VCaP (cell line): Measurements from ENCODE around the gene RPGRIP1.
A peak's percentile ranks its signal among the peaks of the same experiment; 100 is the strongest.

Experiments used
- H3K27ac ChIP-seq: fragments of 450-650 bp; 2 replicates; pipeline ENCODE4 v1.5.1; 2017
- CTCF ChIP-seq: fragments of 450-650 bp; conservative IDR thresholded peaks from 2 replicates; pipeline ENCODE4 v1.5.1; 2017; ENCODE audit warnings: mild to moderate bottlenecking, moderate library complexity

The RPGRIP1 gene

GRCh38 chr14:21309238-21309636 lies 29.4 kb downstream of the RPGRIP1 start:
- TF ChIP-seq CTCF = no peak
- peak overlapping the region; percentile 91 for H3K27ac ChIP-seq

- no peak for TF ChIP-seq CTCF
- no peak overlapping the region for H3K27ac ChIP-seq
These were observed 30.1 kb downstream of the RPGRIP1 start for GRCh38 chr14:21309956-21310355.

GRCh38 chr14:21311614-21312013 lies 31.7 kb downstream of the RPGRIP1 start:
- no peak for TF ChIP-seq CTCF
- no peak overlapping the region for H3K27ac ChIP-seq

GRCh38 chr14:21313512-21313911 lies 33.6 kb downstream of the RPGRIP1 start:
- TF ChIP-seq CTCF = no peak
- H3K27ac ChIP-seq = no peak overlapping the region

GRCh38 chr14:21317398-21317797 lies 37.5 kb downstream of the RPGRIP1 start:
- no peak overlapping the region for H3K27ac ChIP-seq
- no peak for TF ChIP-seq CTCF

- no peak for TF ChIP-seq CTCF
- peak overlapping the region; percentile 44; the same call in 1 of the 2 replicates for H3K27ac ChIP-seq
These were observed 41.0 kb downstream of the RPGRIP1 start for GRCh38 chr14:21320913-21321312.

GRCh38 chr14:21322716-21323115 lies 42.8 kb downstream of the RPGRIP1 start:
- TF ChIP-seq CTCF = no peak

GRCh38 chr14:21326972-21327371 lies 47.1 kb downstream of the RPGRIP1 start:
- H3K27ac ChIP-seq = no peak overlapping the region

More at GRCh38 chr14:21322716-21323115, 42.8 kb downstream of the RPGRIP1 start:
- no peak overlapping the region for H3K27ac ChIP-seq

More at GRCh38 chr14:21326972-21327371, 47.1 kb downstream of the RPGRIP1 start:
- TF ChIP-seq CTCF = no peak
